GM20000 (cell line): ENCODE data around the gene SGSM2.

ENCODE experiments used
- DNase-seq: peaks from one replicate; pipeline ENCODE4 v3.0.0; 2012; ENCODE audit warnings: low spot score
- CTCF ChIP-seq: IDR thresholded peaks from 2 replicates; pipeline ENCODE4 v1.5.1; 2012; ENCODE audit warnings: mild to moderate bottlenecking, control low read depth; ENCODE audit errors: extremely low read depth, missing control alignments

SGSM2 gene

GRCh38 chr17:2337544-2338314 is 428 bp downstream of the SGSM2 start:
- DNase-seq, result peak; percentile 83
- TF ChIP-seq CTCF, result no peak

GRCh38 chr17:2338315-2338657 is 985 bp downstream of the SGSM2 start:
- no peak for DNase-seq
- no peak for TF ChIP-seq CTCF

GRCh38 chr17:2343421-2343820 is 6.1 kb downstream of the SGSM2 start:
- no peak for TF ChIP-seq CTCF
- DNase-seq, result no peak

GRCh38 chr17:2344528-2344927 is 7.2 kb downstream of the SGSM2 start:
- no peak for DNase-seq
- no peak for TF ChIP-seq CTCF

- no peak for TF ChIP-seq CTCF
- no peak for DNase-seq
Observed at GRCh38 chr17:2346475-2346874, 9.2 kb downstream of the SGSM2 start.

GRCh38 chr17:2347805-2348685 is 10.7 kb downstream of the SGSM2 start:
- DNase-seq, result no peak

More at GRCh38 chr17:2347805-2348685, 10.7 kb downstream of the SGSM2 start:
- no peak for TF ChIP-seq CTCF
